ENCODE measurements around the gene KIF1B. TPM values are rescaled to one million over a fixed set of nuclear protein-coding genes. Genes with fewer than 3 reads are reported as not detected.
"Not testable (repeated sequence)": the region's sequence is repeated elsewhere in the genome, so short reads cannot be mapped to it uniquely, and the experiment has no call there.

Gene KIF1B
- total RNA-seq, 4 donors from 2014 or later: 55.2 to 88.1 (median 67.0) TPM

DNA sequence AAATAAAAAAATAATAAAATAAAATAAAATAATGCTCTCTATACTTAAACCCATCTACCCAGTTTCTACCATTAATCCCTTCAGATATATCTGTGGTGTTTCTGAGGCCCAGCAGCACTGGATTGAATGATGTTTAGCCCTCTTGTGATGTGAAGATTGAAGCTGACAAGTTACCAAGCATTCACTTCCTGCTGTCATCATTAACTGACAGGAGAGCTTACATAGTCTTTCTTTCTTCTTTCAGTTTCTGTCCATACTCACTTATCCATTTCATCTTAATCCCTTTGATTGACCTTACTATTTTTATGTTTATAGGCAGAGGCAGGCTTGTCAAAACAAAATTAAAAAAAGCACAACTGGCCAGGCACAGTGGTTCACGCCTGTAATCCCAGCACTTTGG, 149.7 kb downstream of the KIF1B start:
- Histone ChIP-seq H3K36me3 (peaks cover 0 to 33% (median 0%) of the 10 kb centered on the region in 3 donors), H3K9me3 (no peaks in the 10 kb centered on the region), H3K27ac (no peak overlapping the region), H3K4me3 (no peak overlapping the region), H3K27me3 (no peaks in the 10 kb centered on the region), H3K4me1 (no peaks in the 10 kb centered on the region)
- no peak for DNase-seq
- TF ChIP-seq POLR2A (IDR thresholded peaks at IDR 0.05): no peak
- TF ChIP-seq, protein P1, sequence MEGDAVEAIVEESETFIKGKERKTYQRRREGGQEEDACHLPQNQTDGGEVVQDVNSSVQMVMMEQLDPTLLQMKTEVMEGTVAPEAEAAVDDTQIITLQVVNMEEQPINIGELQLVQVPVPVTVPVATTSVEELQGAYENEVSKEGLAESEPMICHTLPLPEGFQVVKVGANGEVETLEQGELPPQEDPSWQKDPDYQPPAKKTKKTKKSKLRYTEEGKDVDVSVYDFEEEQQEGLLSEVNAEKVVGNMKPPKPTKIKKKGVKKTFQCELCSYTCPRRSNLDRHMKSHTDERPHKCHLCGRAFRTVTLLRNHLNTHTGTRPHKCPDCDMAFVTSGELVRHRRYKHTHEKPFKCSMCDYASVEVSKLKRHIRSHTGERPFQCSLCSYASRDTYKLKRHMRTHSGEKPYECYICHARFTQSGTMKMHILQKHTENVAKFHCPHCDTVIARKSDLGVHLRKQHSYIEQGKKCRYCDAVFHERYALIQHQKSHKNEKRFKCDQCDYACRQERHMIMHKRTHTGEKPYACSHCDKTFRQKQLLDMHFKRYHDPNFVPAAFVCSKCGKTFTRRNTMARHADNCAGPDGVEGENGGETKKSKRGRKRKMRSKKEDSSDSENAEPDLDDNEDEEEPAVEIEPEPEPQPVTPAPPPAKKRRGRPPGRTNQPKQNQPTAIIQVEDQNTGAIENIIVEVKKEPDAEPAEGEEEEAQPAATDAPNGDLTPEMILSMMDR (IDR thresholded peaks at IDR 0.05): no peak

DNA sequence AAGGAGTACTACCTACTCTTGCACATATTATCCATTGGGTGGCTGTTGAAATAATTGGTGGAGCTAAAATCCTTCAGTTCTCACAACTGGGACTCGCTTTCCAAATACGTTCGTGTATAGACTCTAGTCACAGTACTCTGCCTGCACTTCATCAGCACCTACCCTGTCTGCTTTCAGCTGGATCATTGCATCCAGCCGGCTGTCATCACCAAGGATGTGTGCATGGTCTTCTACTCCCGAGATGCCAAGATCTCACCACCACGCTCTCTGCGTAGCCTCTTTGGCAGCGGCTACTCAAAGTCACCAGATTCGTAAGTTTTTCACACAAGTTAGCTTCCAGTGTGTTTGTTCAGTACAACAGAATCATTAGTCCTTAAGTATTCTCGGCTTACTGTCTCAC, 151.1 kb downstream of the KIF1B start:
- Histone ChIP-seq H3K27ac (no peak overlapping the region), H3K27me3 (no peaks in the 10 kb centered on the region), H3K4me3 (no peak overlapping the region), H3K4me1 (no peaks in the 10 kb centered on the region), H3K36me3 (peaks cover 0 to 43% (median 0%) of the 10 kb centered on the region in 3 donors), H3K9me3 (no peaks in the 10 kb centered on the region)
- TF ChIP-seq POLR2A (IDR thresholded peaks at IDR 0.05): no peak
- TF ChIP-seq, protein P1 (IDR thresholded peaks at IDR 0.05): no peak
- no peak for DNase-seq

- Histone ChIP-seq H3K4me3 (no peak overlapping the region), H3K4me1 (no peaks in the 10 kb centered on the region), H3K9me3 (no peaks in the 10 kb centered on the region), H3K27ac (no peak overlapping the region), H3K36me3 (peaks cover 0 to 88% (median 0%) of the 10 kb centered on the region in 3 donors), H3K27me3 (no peaks in the 10 kb centered on the region)
- TF ChIP-seq, protein P1 (IDR thresholded peaks at IDR 0.05): no peak
- TF ChIP-seq POLR2A (IDR thresholded peaks at IDR 0.05): no peak
- DNase-seq: no peak
Measured at GRCh38 chr1:10368194-10368593, 157.8 kb downstream of the KIF1B start.

DNA sequence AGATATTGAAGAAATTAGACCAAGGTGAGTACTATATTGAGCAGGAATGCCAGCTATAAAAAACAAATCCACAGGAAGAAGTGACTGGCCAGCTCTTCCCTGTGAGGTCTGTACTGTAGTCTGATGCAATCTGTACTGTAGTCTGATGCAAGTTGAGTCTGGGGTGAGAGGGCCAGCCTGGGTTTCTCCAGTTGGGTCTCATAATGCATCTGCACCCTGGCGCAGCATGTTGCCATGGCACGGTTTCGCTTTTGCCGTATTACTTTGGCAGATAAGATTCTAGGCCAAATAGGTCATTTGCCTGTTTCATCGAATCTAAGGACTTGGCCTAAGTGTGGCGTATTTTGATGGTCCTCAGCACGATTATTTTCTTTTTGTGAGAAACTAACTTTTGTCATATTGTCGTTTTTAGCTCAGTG, 164.1 kb downstream of the KIF1B start:
- H3K27ac ChIP-seq: no peak overlapping the region
- H3K4me3 ChIP-seq: no peak overlapping the region
- peaks cover 0 to 88% (median 0%) of the 10 kb centered on the region in 3 donors for H3K36me3 ChIP-seq
- H3K4me1 ChIP-seq: no peaks in the 10 kb centered on the region
- TF ChIP-seq POLR2A (IDR thresholded peaks at IDR 0.05): no peak
- TF ChIP-seq, protein P1 (IDR thresholded peaks at IDR 0.05): no peak
- no peaks in the 10 kb centered on the region for H3K9me3 ChIP-seq
- no peaks in the 10 kb centered on the region for H3K27me3 ChIP-seq
- DNase-seq: no peak

GRCh38 chr1:10377365-10378029, 167.1 kb downstream of the KIF1B start:
- not testable (repeated sequence) for H3K9me3 ChIP-seq, H3K4me3 ChIP-seq, H3K4me1 ChIP-seq, H3K27me3 ChIP-seq
- DNase-seq: peak in 2 of 3 donors; percentile 59 to 80
- H3K36me3 ChIP-seq: peaks cover 0 to 66% (median 0%) of the 10 kb centered on the region in 3 donors
- TF ChIP-seq, protein P1 (IDR thresholded peaks at IDR 0.05): peak; percentile 53 to 93 (median 86)
- peak overlapping the region in 1 of 4 donors; percentile 26 for H3K27ac ChIP-seq

Measured in Peyer's patch (tissue), 4 donors.